HTR-8/SVneo (cell line): ENCODE data around the gene DYSF.

Source experiments
- DNase-seq: peaks from one replicate; pipeline ENCODE4 v3.0.0; 2011; ENCODE audit warnings: low spot score, mixed read lengths; ENCODE audit not compliant: insufficient read length
- FAIRE-seq: peaks from 2 replicates; lab custom pipeline; 2011; peaks lifted over from hg19 to GRCh38; lab: Jason Lieb, UNC

Gene DYSF

GRCh38 chr2:71713581-71714580, 260.5 kb downstream of the DYSF start:
- peak; percentile 83 for FAIRE-seq
- no peak for DNase-seq

GRCh38 chr2:71714601-71715240, 261.4 kb downstream of the DYSF start:
- FAIRE-seq, result peak; percentile 65
- no peak for DNase-seq

- DNase-seq, result no peak
- no peak for FAIRE-seq
These were observed 261.9 kb downstream of the DYSF start for GRCh38 chr2:71715241-71715750.

GRCh38 chr2:71715951-71716696, 262.8 kb downstream of the DYSF start:
- DNase-seq, result no peak
- peak; percentile 20 for FAIRE-seq

- FAIRE-seq (peak; percentile 76), DNase-seq (peak; percentile 77)
These were observed 263.6 kb downstream of the DYSF start for GRCh38 chr2:71716697-71717624.

GRCh38 chr2:71718686-71719085, 265.3 kb downstream of the DYSF start:
- DNase-seq (no peak), FAIRE-seq (no peak)

GRCh38 chr2:71719520-71720282, 266.3 kb downstream of the DYSF start:
- DNase-seq, result no peak
- FAIRE-seq, result no peak

- no peak for DNase-seq
- no peak for FAIRE-seq
These were observed 266.9 kb downstream of the DYSF start for GRCh38 chr2:71720283-71720560.

- DNase-seq (no peak), FAIRE-seq (no peak)
These were observed 267.4 kb downstream of the DYSF start for GRCh38 chr2:71720596-71721361.

GRCh38 chr2:71721362-71721665, 268.0 kb downstream of the DYSF start:
- FAIRE-seq (no peak), DNase-seq (no peak)

GRCh38 chr2:71721669-71722068, 268.3 kb downstream of the DYSF start:
- FAIRE-seq, result no peak
- no peak for DNase-seq

GRCh38 chr2:71722286-71722685, 268.9 kb downstream of the DYSF start:
- DNase-seq (no peak), FAIRE-seq (peak; percentile 52)

GRCh38 chr2:71724793-71725192, 271.4 kb downstream of the DYSF start:
- FAIRE-seq, result no peak

GRCh38 chr2:71725836-71726235, 272.5 kb downstream of the DYSF start:
- FAIRE-seq (no peak), DNase-seq (no peak)

More at GRCh38 chr2:71724793-71725192, 271.4 kb downstream of the DYSF start:
- DNase-seq, result no peak

- peak; percentile 48 for DNase-seq
- peak; percentile 69 for FAIRE-seq
These were observed 274.2 kb downstream of the DYSF start for GRCh38 chr2:71727562-71727961.

- no peak for FAIRE-seq
These were observed 274.7 kb downstream of the DYSF start for GRCh38 chr2:71728036-71728435.

GRCh38 chr2:71730785-71731383, 277.5 kb downstream of the DYSF start:
- DNase-seq (no peak), FAIRE-seq (no peak)

More at GRCh38 chr2:71728036-71728435, 274.7 kb downstream of the DYSF start:
- no peak for DNase-seq

GRCh38 chr2:71734620-71735019, 281.3 kb downstream of the DYSF start:
- DNase-seq, result no peak
- FAIRE-seq, result no peak
